Sigmoid colon (tissue), 4 donors: ENCODE results near the gene TNFRSF25.

ENCODE experiments used
- EP300 ChIP-seq, 4 donors: sonication (generic); formaldehyde crosslinking; IDR thresholded peaks; one replicate each; pipeline ENCODE4 v1.6.1; 2017; ENCODE audit warnings: antibody characterized with exemption in 4 of 4
- POLR2A ChIP-seq, 2 donors: fragments of 450-650 bp; IDR thresholded peaks; one replicate each; pipeline ENCODE4 v1.6.1; 2016; ENCODE audit warnings: antibody characterized with exemption in 2 of 2, mild to moderate bottlenecking in 2 of 2, moderate library complexity in 2 of 2
- TF ChIP-seq, protein P1 (sequence below), 4 experiments: fragments of 450-650 bp in 3 of 4; fragments of 200-600 bp in 1 of 4; IDR thresholded peaks; one replicate each; pipeline ENCODE4 v1.5.1; 2016 to 2019; ENCODE audit warnings: antibody characterized with exemption in 4 of 4, mild to moderate bottlenecking in 3 of 4, moderate library complexity in 2 of 4

DNA sequence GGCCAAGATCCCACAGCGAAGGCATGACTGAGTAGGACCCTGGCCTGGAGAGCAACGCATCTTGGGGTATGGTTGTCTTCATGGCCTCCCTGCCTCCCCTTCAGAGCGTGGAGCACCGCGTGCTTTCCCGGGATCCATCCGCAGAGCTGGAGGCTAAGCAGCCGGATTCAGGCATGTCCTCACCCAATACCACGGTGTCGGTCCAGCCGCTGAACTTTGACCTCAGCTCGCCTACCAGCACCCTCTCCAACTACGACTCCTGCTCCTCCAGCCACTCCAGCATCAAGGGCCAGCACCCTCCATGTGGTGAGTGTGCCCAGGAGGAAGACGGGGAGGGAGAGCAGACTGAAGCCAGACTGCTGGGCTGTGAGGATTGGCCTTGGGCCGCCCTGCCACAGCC, 21.6 kb downstream of the TNFRSF25 start:
- TF ChIP-seq, protein P1, sequence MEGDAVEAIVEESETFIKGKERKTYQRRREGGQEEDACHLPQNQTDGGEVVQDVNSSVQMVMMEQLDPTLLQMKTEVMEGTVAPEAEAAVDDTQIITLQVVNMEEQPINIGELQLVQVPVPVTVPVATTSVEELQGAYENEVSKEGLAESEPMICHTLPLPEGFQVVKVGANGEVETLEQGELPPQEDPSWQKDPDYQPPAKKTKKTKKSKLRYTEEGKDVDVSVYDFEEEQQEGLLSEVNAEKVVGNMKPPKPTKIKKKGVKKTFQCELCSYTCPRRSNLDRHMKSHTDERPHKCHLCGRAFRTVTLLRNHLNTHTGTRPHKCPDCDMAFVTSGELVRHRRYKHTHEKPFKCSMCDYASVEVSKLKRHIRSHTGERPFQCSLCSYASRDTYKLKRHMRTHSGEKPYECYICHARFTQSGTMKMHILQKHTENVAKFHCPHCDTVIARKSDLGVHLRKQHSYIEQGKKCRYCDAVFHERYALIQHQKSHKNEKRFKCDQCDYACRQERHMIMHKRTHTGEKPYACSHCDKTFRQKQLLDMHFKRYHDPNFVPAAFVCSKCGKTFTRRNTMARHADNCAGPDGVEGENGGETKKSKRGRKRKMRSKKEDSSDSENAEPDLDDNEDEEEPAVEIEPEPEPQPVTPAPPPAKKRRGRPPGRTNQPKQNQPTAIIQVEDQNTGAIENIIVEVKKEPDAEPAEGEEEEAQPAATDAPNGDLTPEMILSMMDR (IDR thresholded peaks at IDR 0.05): no peak
- TF ChIP-seq POLR2A (IDR thresholded peaks at IDR 0.05): no peak
- no peak for TF ChIP-seq EP300 (IDR thresholded peaks at IDR 0.05)
